Measurements from ENCODE around the gene CD59.
"Not testable (repeated sequence)": the region's sequence is repeated elsewhere in the genome, so short reads cannot be mapped to it uniquely, and the experiment has no call there.

CD59 gene

DNA sequence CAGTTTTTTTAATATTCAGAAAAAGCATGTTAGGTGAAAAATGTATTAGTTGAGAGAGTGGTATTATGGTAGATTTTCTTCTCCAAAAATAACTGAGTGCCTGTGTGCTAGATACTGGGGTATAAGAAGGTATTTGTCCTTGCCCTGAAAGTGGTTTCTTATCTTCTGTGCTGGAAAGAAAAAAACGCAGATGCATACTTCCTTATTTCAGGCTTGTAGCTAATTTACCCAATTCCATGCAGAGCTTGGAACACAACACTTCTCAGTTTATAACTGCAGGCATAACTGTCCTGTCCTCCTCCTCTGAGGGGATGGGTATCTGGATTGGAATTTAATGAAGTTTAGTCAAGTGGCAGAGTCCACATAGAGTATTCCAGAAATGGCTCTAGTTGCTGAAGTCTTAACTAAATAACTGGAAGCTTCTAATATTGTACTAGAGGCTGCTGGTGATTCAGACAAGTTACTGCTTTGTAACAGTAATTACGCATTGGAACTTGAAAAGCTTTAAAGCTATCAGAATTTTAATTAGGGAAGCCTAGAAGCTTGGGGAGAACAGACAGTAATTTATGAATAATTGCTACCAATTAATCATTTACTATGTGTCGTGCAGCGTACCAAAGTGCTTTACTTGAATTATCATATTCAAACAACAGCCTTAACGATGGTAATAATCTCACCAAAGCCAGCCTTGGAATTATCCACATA is 22.9 kb downstream of the CD59 start:
- no peak for DNase-seq

DNA sequence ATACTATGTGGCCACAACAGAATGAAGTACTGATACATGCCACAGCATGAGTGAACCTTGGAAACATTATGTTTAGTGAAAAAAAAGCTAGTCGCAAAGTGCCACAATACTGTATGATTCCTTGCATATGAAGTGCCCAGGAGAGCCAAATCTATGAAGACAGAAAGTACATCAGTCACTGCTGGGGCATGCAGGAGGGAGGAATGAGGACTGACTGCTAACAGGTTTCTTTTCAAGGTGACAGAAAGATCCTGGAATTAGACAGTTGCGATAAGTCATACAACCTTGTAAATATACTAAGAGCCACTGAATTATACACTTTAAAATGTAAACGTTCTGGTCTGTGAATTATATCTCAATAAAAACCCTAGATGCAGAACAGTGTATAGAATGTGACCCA is 23.8 kb downstream of the CD59 start:
- DNase-seq = no peak

- DNase-seq = no peak
Observed at GRCh38 chr11:33709466-33709865, 26.8 kb downstream of the CD59 start.

- no peak for DNase-seq
Observed at GRCh38 chr11:33708985-33709384, 27.2 kb downstream of the CD59 start.

DNA sequence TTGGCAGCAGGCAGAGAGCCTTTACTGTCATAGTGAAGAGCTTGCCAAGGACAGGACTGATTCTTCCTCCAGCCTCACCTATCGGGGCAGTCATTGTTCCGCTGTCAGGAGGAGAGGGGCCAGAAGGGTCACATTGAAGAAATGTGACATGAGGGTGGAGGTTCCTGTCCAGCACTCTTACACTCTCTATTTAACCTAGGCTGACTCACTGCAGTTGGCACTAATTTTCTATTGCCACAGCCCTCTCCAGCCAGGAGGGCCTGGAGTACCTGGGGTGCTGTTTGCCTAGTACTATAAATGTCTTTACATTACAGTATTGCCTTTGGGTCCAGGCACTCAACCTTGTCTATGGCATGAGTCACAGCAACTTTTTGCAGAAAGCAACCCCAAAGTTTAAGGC is 28.4 kb downstream of the CD59 start:
- not testable (repeated sequence) for DNase-seq

GRCh38 chr11:33706966-33707365 is 29.3 kb downstream of the CD59 start:
- no peak for DNase-seq

GRCh38 chr11:33706546-33706945 is 29.7 kb downstream of the CD59 start:
- DNase-seq = no peak

- DNase-seq = peak; percentile 17
Observed at GRCh38 chr11:33704240-33705002, 31.8 kb downstream of the CD59 start.

- no peak for DNase-seq
Observed at GRCh38 chr11:33703788-33704187, 32.4 kb downstream of the CD59 start.

DNA sequence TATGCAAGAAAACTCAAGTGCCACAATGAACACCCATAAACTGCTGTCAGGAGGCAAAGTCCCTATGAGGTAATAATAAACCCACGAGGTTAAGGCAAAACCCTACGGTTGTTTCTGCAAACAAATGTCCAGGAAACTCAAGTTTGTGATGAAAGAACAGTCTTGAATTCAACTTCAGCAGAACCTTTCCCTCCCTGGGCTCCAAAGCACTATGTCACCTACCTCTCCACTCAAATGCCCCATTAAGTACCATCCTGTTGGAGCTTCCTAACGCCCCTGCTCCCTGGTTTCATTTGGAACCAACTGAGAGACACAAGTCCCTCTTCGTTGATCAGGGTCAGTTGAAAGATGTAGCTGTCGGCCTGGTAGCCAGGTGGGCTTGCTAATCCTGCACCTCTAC is 33.0 kb downstream of the CD59 start:
- DNase-seq = no peak

DNA sequence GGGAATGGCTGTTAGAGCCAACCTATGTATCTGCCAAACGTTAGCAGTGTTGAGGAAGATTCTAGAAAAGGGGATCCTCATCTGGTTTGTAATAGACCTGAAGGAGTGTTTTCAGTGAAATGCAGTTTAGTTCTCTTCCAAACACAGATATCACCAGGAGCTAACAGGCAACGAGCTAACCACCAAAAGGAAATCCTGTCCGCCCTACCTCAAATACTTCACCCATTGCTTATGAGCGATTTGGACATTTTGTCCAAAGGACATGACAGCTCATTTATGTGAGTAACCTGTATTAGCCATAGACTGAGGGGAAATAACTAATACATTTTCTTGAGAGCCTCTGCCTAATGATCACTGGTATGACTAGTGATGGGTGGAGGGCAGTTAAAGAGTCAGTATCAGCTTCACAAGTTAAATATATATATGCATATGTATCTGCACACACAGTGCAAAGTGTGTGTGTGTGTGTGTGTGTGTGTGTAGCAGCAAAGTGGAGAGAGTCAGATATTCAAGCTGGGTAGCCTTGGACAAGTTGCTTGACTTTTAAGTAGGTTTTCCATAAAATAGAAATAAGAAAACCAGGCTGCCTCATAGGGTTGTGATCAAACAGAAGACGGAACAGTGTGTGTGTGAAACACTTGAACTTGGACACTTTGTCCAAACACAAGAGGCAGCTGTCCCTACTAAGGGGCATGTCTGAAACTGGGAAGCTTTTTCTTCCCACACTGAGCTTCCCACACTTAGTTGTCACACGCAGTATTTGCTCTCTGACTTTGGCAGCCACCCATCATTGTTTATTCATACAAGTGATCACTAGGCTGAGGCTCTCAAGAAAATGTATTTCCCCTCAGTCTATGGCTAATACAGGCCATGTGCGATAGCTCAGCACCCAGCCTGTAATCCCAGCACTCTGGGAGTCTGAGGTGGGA is 34.7 kb downstream of the CD59 start:
- DNase-seq = no peak

GRCh38 chr11:33700502-33701271 is 35.5 kb downstream of the CD59 start, which contains the start of gene C11orf91:
TSS of gene C11orf91 (minus strand) at chr11:33700826. CDS start at chr11:33700740, 86 bp downstream.
- DNase-seq = peak; percentile 96

GRCh38 chr11:33700063-33700501 is 36.1 kb downstream of the CD59 start:
- peak; percentile 64 for DNase-seq

DNA sequence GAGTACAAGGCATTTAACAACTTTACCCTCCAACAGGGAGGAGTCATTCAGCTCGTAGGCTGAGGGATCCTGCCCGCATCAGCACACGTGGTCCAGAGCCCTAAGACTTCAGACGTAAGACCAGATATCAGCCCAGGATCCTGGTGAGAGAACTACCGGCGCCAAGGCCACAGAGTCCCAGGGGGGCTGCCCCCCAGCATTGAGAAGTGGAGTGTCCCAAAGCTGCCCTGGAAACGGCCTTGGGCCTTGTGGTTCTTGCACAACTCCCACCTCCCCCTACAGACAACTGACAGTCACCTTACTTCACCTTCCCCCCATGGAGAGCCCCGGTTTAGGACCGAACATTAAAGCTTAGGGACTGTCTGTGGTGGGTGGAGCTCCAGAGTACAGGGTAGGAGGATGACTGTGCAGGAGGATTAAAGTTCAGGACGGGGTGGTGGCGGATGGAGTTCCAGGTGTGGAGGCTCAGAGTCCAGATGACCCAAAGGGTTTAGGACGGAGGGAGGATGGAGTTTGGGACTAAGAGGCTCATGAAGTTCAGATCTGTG is 36.6 kb downstream of the CD59 start:
- DNase-seq = peak; percentile 38

- no peak for DNase-seq
Observed at GRCh38 chr11:33698921-33699320, 37.3 kb downstream of the CD59 start.

DNA sequence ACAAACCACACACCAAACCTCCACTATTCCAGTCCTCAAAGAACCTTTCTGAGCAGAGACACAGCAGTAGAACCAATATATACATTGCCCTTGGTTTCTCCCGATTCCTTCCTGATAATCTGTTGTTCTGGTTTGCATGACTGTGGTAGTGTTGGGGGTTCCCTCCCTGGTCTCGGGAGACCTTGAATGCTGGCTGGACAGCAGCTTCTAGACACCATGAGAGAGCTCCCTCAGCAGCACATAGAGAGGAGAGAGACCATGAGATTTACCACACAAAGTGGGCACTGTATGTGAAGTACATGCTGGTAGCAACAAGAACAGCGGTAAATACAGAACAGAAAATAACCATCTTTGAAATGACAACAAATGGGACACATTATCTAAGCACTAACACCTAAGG is 38.2 kb downstream of the CD59 start:
- no peak for DNase-seq

GRCh38 chr11:33696931-33697638 is 39.1 kb downstream of the CD59 start:
- DNase-seq = peak; percentile 6

GRCh38 chr11:33696411-33696810 is 39.8 kb downstream of the CD59 start:
- DNase-seq = no peak

DNA sequence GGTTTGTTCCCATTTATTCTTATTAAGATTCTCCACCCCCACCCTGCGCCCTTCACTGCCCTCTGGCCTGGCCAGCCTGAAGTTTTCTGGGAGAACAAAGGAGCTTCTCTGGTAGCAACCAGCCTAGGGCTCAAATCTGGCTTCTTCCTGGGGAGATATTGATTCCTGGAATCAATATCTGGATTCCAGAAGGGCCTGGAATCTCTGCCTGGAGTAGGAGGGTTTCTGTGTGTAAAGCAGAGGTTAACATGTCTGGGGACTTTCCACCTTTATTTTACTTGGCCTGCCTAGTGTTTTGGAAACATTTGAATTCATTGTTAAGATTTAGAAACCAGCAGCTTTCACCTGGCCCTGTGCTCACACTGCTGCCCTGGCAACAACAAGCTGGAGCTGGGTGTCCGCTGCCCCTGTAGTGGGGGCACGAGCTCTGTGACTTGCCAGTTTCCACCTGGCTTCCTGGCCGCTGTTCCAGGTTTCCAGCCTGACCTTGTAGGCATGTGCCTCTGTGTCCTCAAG is 41.1 kb downstream of the CD59 start:
- DNase-seq = no peak

DNA sequence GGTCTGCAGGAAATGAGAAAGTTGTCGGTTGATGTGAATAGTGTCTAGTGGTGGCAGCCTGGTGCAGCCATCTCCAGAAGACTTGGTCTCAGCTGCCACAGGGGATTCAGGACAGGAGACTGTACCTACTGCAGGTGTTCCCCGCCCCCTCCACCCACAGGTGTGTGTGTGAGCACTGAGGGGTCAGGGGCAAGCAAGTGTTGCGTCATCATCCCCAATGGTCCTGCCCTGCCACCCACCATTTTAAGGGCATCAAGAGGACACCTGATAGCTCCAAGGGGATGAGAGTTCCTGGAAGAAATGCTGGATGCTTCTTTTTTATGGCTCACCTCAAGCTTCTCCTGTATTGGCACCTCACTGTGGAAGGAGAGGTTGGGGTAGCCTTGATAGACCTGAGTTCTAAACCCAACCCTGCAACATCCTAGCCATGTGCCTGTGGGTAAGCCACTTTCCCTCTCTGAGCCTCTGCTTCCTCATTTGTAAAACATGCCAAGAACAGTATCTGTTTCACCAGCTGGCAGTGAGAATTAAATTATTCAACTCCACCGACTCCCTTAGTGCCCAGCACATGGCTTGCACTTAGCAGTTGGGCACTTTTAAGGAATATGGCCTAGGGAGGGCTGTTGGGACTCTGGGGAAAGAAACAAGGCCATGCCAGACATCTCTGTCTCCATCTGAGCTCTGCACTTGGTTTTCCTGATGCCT is 41.7 kb downstream of the CD59 start:
- DNase-seq = no peak

DNA sequence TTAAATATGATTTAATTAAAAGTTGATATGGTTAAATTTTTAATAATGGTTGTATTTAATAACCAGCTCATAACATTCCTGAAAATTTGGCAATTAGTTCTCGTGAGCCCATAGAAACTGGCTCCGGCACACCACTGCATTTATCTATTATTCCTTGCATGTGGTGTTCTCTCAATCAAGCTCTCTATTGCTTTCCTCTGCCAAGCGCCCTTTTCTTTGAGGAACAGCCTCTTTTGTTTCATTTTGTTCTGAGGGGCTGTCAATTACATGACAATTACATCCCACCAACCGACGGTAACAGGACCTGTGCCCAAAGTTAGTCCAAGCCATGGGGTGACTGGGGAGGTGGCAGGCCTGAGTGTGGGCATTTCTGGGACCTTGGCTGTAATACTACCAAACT is 43.7 kb downstream of the CD59 start:
- DNase-seq = no peak

Measured in NCI-H82 (cell line).